Thymus (tissue), 11 donors: ENCODE measurements around the gene CTNNA3. TPM values are rescaled to one million over a fixed set of nuclear protein-coding genes. Genes with fewer than 3 reads are reported as not detected.

Experiments used
- DNase-seq, 9 donors: peaks; one replicate each; pipeline ENCODE4 v3.0.0-alpha.2; 2013; ENCODE audit warnings: low spot score in 9 of 9, low read depth in 6 of 9, missing footprints in 1 of 9
- H3K27ac ChIP-seq, 2 donors: one replicate each; pipeline ENCODE4 v1.5.1; 2013; ENCODE audit warnings: control low read depth in 1 of 2, low read depth in 1 of 2, low read length in 1 of 2, mild to moderate bottlenecking in 1 of 2, moderate library complexity in 1 of 2
- H3K27me3 ChIP-seq, 2 donors: one replicate each; pipeline ENCODE4 v1.5.1; 2013; ENCODE audit warnings: low read length in 1 of 2; ENCODE audit not compliant: control insufficient read depth in 2 of 2, insufficient read depth in 1 of 2
- H3K36me3 ChIP-seq, 2 donors: one replicate each; pipeline ENCODE4 v1.5.1; 2013; ENCODE audit warnings: low read length in 1 of 2, mild to moderate bottlenecking in 1 of 2, moderate library complexity in 1 of 2; ENCODE audit not compliant: control insufficient read depth in 2 of 2, insufficient read depth in 2 of 2
- H3K4me1 ChIP-seq, 2 donors: one replicate each; pipeline ENCODE4 v1.5.1; 2013; ENCODE audit warnings: low read length in 2 of 2; ENCODE audit not compliant: control insufficient read depth in 2 of 2, insufficient read depth in 2 of 2
- H3K4me3 ChIP-seq, 2 donors: one replicate each; pipeline ENCODE4 v1.5.1; 2013; ENCODE audit warnings: low read length in 2 of 2, control low read depth in 1 of 2, mild to moderate bottlenecking in 1 of 2
- H3K9me3 ChIP-seq, 2 donors: one replicate each; pipeline ENCODE4 v1.5.1; 2013; ENCODE audit warnings: low read length in 1 of 2, mild to moderate bottlenecking in 1 of 2; ENCODE audit not compliant: control insufficient read depth in 2 of 2, insufficient read depth in 1 of 2
- WGBS: extraction: QIAGEN DNeasy Blood & Tissue Kit; methylation state at CpG from one replicate; pipeline ENCODE4 v1.1.7; 2013; 5-methylcytosine and 5-hydroxymethylcytosine counted together
- polyA plus RNA-seq: library from polyadenylated mRNA; stranded (reverse); fragments of 200-250 nt; gene quantifications from one replicate; pipeline ENCODE4 v1.2.3, GENCODE V29; 2013
- total RNA-seq: library from RNA; stranded (reverse); fragments of 120-200 nt; gene quantifications from one replicate; pipeline ENCODE4 v1.2.4, GENCODE V29; 2013
- donor health status: healthy.

CTNNA3 gene
- total and polyA plus RNA-seq, 2 donors = 0.27 to 0.28 TPM

- Histone ChIP-seq H3K27me3 (no peaks in the 10 kb centered on the region), H3K9me3 (peaks cover 0 to 8% of the 10 kb centered on the region in 2 donors), H3K4me3 (no peak overlapping the region), H3K27ac (no peak overlapping the region), H3K36me3 (no peaks in the 10 kb centered on the region), H3K4me1 (no peaks in the 10 kb centered on the region)
- 95% methylated on average over 1 of the region's 1 CpG for WGBS
- DNase-seq = no peak
These were observed 218.1 kb downstream of the CTNNA3 start for GRCh38 chr10:67477868-67478267.

GRCh38 chr10:67476201-67476600 is 219.8 kb downstream of the CTNNA3 start:
- 94% methylated on average over 4 of the region's 4 CpGs for WGBS
- Histone ChIP-seq H3K4me3 (no peak overlapping the region), H3K9me3 (peaks cover 0 to 8% of the 10 kb centered on the region in 2 donors), H3K36me3 (no peaks in the 10 kb centered on the region), H3K27ac (no peak overlapping the region), H3K27me3 (no peaks in the 10 kb centered on the region), H3K4me1 (no peaks in the 10 kb centered on the region)
- no peak for DNase-seq

GRCh38 chr10:67473850-67474633 is 222.0 kb downstream of the CTNNA3 start:
- Histone ChIP-seq H3K27me3 (no peaks in the 10 kb centered on the region), H3K36me3 (no peaks in the 10 kb centered on the region), H3K9me3 (peaks cover 0 to 8% of the 10 kb centered on the region in 2 donors), H3K27ac (no peak overlapping the region), H3K4me1 (no peaks in the 10 kb centered on the region), H3K4me3 (no peak overlapping the region)
- 95% methylated on average over 3 of the region's 3 CpGs for WGBS
- no peak for DNase-seq

DNA sequence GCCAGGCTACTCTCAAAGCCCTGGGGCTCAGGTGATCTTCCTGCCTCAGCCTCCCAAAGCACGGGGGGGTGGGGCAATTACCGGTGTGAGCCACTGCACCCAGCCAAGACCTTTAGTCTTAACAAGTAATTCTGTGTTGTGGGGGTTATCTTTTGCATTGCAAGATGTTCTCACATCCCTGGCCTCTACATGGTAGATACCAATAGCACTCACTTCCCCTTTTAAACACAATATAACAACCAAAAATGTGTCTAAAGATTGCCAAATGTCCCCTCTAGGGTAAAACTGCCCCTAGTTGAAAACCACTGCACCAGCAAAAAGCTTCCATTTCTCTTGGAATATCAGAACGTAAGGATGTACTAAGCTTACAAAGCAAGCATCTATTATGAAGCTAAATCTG is 225.0 kb downstream of the CTNNA3 start:
- DNase-seq = no peak
- Histone ChIP-seq H3K4me1 (no peaks in the 10 kb centered on the region), H3K36me3 (no peaks in the 10 kb centered on the region), H3K4me3 (no peak overlapping the region), H3K9me3 (no peaks in the 10 kb centered on the region), H3K27ac (no peak overlapping the region), H3K27me3 (no peaks in the 10 kb centered on the region)
- 81% methylated on average over 3 of the region's 3 CpGs for WGBS

GRCh38 chr10:67464278-67464677 is 231.7 kb downstream of the CTNNA3 start:
- no peaks in the 10 kb centered on the region for H3K9me3 ChIP-seq
- no peak overlapping the region for H3K4me3 ChIP-seq
- H3K36me3 ChIP-seq = no peaks in the 10 kb centered on the region
- no peaks in the 10 kb centered on the region for H3K4me1 ChIP-seq
- WGBS = 95% methylated on average over 3 of the region's 3 CpGs
- DNase-seq = no peak
- H3K27me3 ChIP-seq = no peaks in the 10 kb centered on the region
- H3K27ac ChIP-seq = no peak overlapping the region

DNA sequence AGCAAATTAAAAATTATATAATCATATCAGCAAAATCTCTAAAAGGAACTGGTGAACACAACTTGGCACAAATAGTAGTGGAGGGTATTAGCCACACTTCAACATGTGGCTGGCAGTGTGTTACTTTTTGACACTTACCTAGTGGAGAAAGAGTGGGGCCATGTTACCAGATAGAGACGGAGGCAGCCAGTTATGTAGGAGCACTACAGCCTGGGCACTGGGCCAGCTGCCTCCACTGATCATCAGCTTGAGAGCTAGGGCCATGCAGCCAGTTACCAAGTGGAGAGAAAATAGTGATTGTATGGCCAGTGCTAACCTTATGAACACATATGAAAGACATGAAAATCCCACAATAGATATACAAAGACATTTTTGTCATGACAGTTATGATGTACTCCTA is 243.1 kb downstream of the CTNNA3 start:
- H3K4me1 ChIP-seq = no peaks in the 10 kb centered on the region
- H3K27ac ChIP-seq = no peak overlapping the region
- H3K27me3 ChIP-seq = no peaks in the 10 kb centered on the region
- H3K36me3 ChIP-seq = no peaks in the 10 kb centered on the region
- H3K4me3 ChIP-seq = no peak overlapping the region
- DNase-seq = no peak
- 92% methylated on average over 1 of the region's 1 CpG for WGBS
- H3K9me3 ChIP-seq = no peaks in the 10 kb centered on the region

- peaks cover 0 to 5% of the 10 kb centered on the region in 2 donors for H3K9me3 ChIP-seq
- H3K4me1 ChIP-seq = no peaks in the 10 kb centered on the region
- no peak for DNase-seq
- H3K36me3 ChIP-seq = no peaks in the 10 kb centered on the region
- H3K4me3 ChIP-seq = no peak overlapping the region
- WGBS = 80% methylated on average over 4 of the region's 4 CpGs
- no peak overlapping the region for H3K27ac ChIP-seq
- no peaks in the 10 kb centered on the region for H3K27me3 ChIP-seq
These were observed 257.2 kb downstream of the CTNNA3 start for GRCh38 chr10:67438605-67439304.

GRCh38 chr10:67433276-67433675 is 262.7 kb downstream of the CTNNA3 start:
- DNase-seq = no peak
- H3K4me3 ChIP-seq = no peak overlapping the region
- no peaks in the 10 kb centered on the region for H3K36me3 ChIP-seq
- 86% methylated on average over 2 of the region's 2 CpGs for WGBS
- H3K4me1 ChIP-seq = no peaks in the 10 kb centered on the region
- H3K9me3 ChIP-seq = no peaks in the 10 kb centered on the region
- no peaks in the 10 kb centered on the region for H3K27me3 ChIP-seq
- H3K27ac ChIP-seq = no peak overlapping the region

DNA sequence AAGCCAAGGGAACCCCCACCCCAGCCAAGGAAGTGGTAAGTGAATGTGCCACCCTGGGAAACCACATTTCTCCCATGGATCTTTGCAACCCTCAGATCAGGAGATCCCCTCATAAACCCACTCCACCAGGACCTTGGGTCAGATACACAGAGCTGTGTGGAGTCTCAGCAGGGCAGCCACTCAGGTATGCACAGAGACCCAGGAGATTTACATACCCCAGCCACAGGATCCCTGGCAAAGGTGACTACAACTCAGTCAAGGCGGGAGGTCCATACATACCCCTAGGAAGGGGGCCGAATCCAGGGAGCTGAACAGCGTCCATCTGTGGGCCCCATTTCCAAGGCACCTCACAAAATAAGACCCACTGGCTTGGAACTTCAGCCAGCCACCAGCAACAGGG is 293.4 kb downstream of the CTNNA3 start:
- peaks cover 1 to 7% of the 10 kb centered on the region in 2 donors for H3K9me3 ChIP-seq
- H3K36me3 ChIP-seq = no peaks in the 10 kb centered on the region
- WGBS = 95% methylated on average over 3 of the region's 3 CpGs
- H3K4me3 ChIP-seq = no peak overlapping the region
- H3K4me1 ChIP-seq = no peaks in the 10 kb centered on the region
- no peaks in the 10 kb centered on the region for H3K27me3 ChIP-seq
- no peak for DNase-seq
- H3K27ac ChIP-seq = no peak overlapping the region
